AG09309 (cell line): ENCODE measurements around the gene DEFB132.
A peak's percentile ranks its signal among the peaks of the same experiment; 100 is the strongest.

Source experiments
- DNase-seq: peaks from one replicate; pipeline ENCODE4 v3.0.0-alpha.2; 2010; ENCODE audit warnings: low read depth
- H3K4me3 ChIP-seq: 2 replicates; pipeline ENCODE4 v1.5.1; 2011; ENCODE audit warnings: mild to moderate bottlenecking, low read depth, low read length, moderate library complexity; ENCODE audit not compliant: control insufficient read depth
- TF ChIP-seq, protein P1 (sequence below): IDR thresholded peaks from 2 replicates; pipeline ENCODE4 v1.5.1; 2011; ENCODE audit warnings: mild to moderate bottlenecking, low read depth, low read length, inconsistent platforms; ENCODE audit not compliant: insufficient read depth, control insufficient read depth; ENCODE audit errors: missing control alignments

The DEFB132 gene

DNA sequence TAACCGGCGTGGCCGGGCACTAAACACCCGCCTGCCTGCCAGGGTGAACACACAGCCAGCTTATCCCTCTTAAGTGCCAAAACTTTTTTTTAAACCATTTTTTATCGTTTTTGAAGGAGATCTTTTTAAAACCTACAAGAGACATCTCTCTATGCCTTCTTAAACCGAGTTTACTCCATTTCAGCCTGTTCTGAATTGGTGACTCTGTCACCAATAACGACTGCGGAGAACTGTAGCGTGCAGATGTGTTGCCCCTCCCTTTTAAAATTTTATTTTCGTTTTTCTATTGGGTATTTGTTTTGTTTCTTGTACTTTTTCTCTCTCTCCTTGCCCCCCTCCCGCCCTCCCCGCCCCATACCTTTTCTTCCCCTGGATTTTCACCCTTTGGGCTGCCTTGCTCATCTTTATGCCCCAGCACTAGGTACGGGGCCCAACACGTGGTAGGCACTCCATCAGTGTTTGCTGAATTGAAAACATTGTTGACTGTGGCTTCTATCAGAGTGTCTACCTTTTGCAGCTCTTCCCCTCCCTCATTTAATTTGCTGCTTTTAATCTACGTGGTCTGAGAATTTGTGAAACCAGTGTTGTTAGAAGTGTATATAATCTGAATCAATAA is 41.4 kb downstream of the DEFB132 start:
- no peak for DNase-seq
- H3K4me3 ChIP-seq: peak overlapping the region; percentile 84
- TF ChIP-seq, protein P1, sequence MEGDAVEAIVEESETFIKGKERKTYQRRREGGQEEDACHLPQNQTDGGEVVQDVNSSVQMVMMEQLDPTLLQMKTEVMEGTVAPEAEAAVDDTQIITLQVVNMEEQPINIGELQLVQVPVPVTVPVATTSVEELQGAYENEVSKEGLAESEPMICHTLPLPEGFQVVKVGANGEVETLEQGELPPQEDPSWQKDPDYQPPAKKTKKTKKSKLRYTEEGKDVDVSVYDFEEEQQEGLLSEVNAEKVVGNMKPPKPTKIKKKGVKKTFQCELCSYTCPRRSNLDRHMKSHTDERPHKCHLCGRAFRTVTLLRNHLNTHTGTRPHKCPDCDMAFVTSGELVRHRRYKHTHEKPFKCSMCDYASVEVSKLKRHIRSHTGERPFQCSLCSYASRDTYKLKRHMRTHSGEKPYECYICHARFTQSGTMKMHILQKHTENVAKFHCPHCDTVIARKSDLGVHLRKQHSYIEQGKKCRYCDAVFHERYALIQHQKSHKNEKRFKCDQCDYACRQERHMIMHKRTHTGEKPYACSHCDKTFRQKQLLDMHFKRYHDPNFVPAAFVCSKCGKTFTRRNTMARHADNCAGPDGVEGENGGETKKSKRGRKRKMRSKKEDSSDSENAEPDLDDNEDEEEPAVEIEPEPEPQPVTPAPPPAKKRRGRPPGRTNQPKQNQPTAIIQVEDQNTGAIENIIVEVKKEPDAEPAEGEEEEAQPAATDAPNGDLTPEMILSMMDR: no peak

DNA sequence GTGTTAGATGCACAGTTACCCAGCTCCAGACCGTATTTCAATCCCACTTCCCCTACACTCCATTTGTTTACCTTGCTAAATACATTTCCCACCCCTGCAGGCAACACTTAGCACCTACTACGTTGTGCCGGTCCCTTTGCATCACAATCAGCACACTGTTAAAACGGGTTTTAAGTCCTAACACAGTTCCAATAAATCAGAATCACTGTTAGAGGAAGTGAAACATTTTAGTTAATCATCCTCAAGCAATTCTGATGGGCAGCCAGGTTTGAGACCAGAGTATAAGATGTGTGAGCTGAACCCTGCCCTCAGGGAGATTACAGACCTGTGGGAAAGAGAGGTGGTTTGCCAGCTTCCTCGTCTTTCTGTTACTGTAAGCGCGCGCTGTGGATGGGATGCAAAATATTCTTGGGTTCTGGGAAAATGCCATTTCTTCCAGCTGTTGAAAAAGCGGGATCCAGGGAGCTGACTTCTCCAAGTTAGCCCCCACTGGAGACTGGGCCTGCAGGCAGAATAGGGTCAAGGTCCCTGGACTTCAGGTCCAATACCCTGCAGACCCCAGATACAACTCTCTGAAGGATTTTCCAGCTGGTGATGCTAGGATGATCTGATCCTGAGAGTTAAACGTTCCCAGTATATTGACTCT is 42.9 kb downstream of the DEFB132 start:
- no peak overlapping the region for H3K4me3 ChIP-seq
- no peak for DNase-seq
- TF ChIP-seq, protein P1: no peak

DNA sequence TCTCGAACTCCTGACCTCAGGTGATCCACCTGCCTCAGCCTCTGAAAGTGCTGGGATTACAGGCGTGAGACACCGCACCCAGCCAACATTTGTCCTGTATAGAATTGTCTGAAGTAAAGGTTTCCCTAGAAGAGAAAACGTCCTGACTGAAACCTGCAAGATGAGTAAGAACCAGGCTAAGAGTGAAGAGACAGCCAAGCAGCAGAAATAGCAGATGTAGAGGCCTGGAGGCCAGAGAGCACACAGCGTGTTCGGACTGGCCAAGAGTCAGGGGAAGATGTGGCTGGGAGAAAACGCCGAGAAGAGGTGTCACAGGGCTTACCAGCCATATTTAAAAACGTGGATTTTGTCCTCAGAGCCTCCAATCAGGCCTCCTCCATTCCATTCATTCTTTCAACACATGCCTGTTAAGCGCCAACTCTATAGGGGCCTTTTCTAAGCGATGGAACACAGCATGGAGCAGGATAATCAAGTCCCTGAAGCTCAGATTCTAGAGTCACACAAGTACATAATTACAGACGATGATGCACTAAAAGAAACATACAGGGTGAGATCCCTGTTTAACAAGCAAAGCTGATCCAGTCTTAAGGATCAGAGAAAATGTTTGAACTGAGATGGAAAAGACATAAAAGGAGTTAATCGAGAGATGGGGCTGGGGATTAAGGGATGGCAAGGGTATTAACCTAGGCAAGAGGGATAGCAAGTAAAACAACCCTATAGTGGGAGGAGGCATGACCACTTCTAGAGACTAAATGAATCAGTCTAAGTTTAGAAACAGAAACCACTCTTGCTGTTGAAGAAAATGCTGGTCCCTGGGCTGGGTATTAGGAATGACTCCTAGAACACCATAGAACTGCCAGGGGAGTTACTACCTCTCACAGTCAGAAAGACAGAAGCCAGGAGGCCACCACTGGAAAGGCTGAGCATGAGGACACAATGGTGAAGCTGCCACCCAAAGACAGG is 44.6 kb downstream of the DEFB132 start:
- H3K4me3 ChIP-seq: no peak overlapping the region
- no peak for DNase-seq
- TF ChIP-seq, protein P1: no peak

DNA sequence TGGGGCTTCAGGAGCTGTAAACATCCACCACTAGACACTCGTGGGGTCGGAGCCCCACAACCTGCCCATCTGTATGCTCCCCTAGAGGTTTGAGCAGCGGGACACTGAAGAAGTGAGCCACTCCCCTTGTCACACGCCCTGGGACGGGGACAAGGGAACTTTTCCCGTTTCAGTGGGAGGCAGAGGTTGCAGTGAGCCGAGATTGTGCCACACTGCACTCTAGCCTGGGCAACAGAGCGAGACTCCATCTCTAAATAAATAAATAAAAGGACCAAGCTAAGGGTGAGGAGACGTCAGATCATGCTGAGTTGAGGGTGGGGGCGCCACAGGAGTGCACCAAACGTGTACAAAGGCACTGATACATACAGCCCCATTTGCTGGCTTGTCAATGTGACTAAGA is 48.2 kb downstream of the DEFB132 start:
- no peak overlapping the region for H3K4me3 ChIP-seq
- DNase-seq: no peak
- TF ChIP-seq, protein P1: no peak

DNA sequence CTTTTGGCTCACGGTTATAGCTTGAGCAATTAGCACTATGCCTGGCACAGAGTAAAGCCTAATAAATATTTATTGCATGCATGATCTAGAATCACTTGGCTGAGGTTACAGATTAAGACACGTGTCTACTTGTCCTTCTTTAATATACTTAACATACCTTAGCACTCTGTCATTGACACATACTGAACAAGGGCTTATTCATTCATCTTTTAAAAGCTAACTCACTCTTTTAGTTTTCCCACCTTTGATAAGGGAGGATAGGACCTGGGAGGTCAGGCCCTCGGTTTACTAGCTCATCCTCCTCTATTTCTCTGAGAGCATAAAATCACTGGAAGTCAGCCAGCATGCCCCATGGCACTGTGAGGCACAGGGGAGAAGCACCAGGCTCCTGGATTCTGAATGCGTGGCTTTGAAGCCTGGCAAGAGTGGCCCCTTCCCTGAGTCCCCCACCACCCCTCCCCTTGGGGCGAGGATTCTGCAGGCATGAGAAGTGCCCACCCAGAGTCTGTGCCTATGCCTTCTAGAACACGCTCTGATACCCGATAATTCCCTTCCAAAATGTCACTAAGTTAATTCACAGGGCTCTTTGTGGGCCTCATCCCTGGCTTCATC is 51.0 kb downstream of the DEFB132 start:
- no peak for DNase-seq
- no peak overlapping the region for H3K4me3 ChIP-seq
- TF ChIP-seq, protein P1: no peak

DNA sequence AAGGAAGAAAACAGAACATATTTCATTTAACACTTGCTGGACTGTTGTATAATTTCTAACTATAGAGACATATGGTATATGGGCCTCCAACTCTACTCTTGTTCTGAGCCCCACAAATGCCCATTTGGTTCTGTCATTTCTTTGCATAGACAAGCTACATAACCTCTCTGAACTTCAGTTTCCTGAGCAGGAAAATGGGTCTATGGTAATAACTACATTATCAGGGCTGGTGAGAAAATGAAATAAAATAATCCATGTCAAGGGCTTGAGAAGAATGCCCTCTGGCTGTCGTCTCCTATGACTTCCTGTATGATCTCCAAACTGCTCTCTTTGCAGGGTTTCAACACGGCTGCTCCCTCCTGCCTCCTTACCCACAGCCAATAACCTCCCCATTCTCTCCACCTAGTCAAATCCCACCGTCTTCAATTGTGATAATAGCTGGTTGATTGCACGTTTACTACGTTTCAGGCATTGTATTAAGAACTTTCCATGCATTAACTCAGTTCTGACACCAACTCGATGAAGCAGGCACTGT is 51.8 kb downstream of the DEFB132 start:
- no peak for DNase-seq
- peak overlapping the region; percentile 56 for H3K4me3 ChIP-seq
- TF ChIP-seq, protein P1: no peak
